Osteocyte (in vitro differentiated cells): ENCODE results near the gene METRNL. TPM values are rescaled to one million over a fixed set of nuclear protein-coding genes. Genes with fewer than 3 reads are reported as not detected.

Source experiments
- DNase-seq: peaks from one replicate; pipeline ENCODE4 v3.0.0; 2021; ENCODE audit warnings: mixed read lengths; ENCODE audit not compliant: unreplicated experiment; ENCODE audit errors: extremely low spot score
- H3K27ac Mint-ChIP-seq: one replicate; pipeline ENCODE4 v1.8.0; 2021; ENCODE audit warnings: mild to moderate bottlenecking, mixed read lengths; ENCODE audit not compliant: unreplicated experiment
- H3K27me3 Mint-ChIP-seq: one replicate; pipeline ENCODE4 v1.8.0; 2021; ENCODE audit warnings: mixed read lengths; ENCODE audit not compliant: unreplicated experiment
- H3K36me3 Mint-ChIP-seq: one replicate; pipeline ENCODE4 v1.8.0; 2021; ENCODE audit warnings: mixed read lengths; ENCODE audit not compliant: unreplicated experiment
- H3K4me1 Mint-ChIP-seq: one replicate; pipeline ENCODE4 v1.8.0; 2021; ENCODE audit warnings: mixed read lengths; ENCODE audit not compliant: unreplicated experiment
- H3K4me3 Mint-ChIP-seq: one replicate; pipeline ENCODE4 v1.8.0; 2021; ENCODE audit warnings: mild to moderate bottlenecking, moderate library complexity, mixed read lengths; ENCODE audit not compliant: unreplicated experiment
- H3K9me3 Mint-ChIP-seq: one replicate; pipeline ENCODE4 v1.8.0; 2021; ENCODE audit warnings: mixed read lengths; ENCODE audit not compliant: unreplicated experiment
- CTCF ChIP-seq: fragments of 200-600 bp; sonication (generic); IDR thresholded peaks from 2 replicates; pipeline ENCODE4 v1.5.0; 2021; ENCODE audit warnings: antibody characterized with exemption, mild to moderate bottlenecking, moderate library complexity
- total RNA-seq: library from RNA; stranded (reverse); gene quantifications from 2 replicates; pipeline ENCODE4 v1.2.1, GENCODE V29; 2021

The METRNL gene
- total RNA-seq, 1 donor from 2014 or later: 214 TPM

GRCh38 chr17:83091257-83092141, 12.1 kb downstream of the METRNL start:
- no peak for DNase-seq
- H3K36me3 Mint-ChIP-seq: peaks cover 29% of the 10 kb centered on the region
- TF ChIP-seq CTCF: no peak

GRCh38 chr17:83092186-83092585, 12.8 kb downstream of the METRNL start:
- Mint-ChIP-seq H3K4me3 (no peak overlapping the region), H3K4me1 (peaks cover 33% of the 10 kb centered on the region), H3K27ac (no peak overlapping the region), H3K27me3 (no peaks in the 10 kb centered on the region), H3K36me3 (peaks cover 30% of the 10 kb centered on the region), H3K9me3 (no peaks in the 10 kb centered on the region)
- DNase-seq: no peak
- no peak for TF ChIP-seq CTCF

More at GRCh38 chr17:83091257-83092141, 12.1 kb downstream of the METRNL start:
- Mint-ChIP-seq H3K27ac (peak overlapping the region; percentile 39), H3K4me3 (no peak overlapping the region), H3K27me3 (no peaks in the 10 kb centered on the region), H3K9me3 (no peaks in the 10 kb centered on the region), H3K4me1 (peaks cover 32% of the 10 kb centered on the region)

GRCh38 chr17:83092931-83093330, 13.5 kb downstream of the METRNL start:
- H3K4me1 Mint-ChIP-seq: peaks cover 35% of the 10 kb centered on the region
- no peak for TF ChIP-seq CTCF
- no peak overlapping the region for H3K27ac Mint-ChIP-seq
- peaks cover 29% of the 10 kb centered on the region for H3K36me3 Mint-ChIP-seq
- no peak for DNase-seq
- H3K4me3 Mint-ChIP-seq: no peak overlapping the region
- no peaks in the 10 kb centered on the region for H3K27me3 Mint-ChIP-seq
- H3K9me3 Mint-ChIP-seq: no peaks in the 10 kb centered on the region

- TF ChIP-seq CTCF: no peak
- Mint-ChIP-seq H3K4me3 (no peak overlapping the region), H3K4me1 (peaks cover 36% of the 10 kb centered on the region), H3K9me3 (no peaks in the 10 kb centered on the region), H3K27me3 (no peaks in the 10 kb centered on the region), H3K36me3 (peaks cover 26% of the 10 kb centered on the region), H3K27ac (no peak overlapping the region)
- no peak for DNase-seq
Observed at GRCh38 chr17:83093506-83093905, 14.1 kb downstream of the METRNL start.

- H3K4me1 Mint-ChIP-seq: peaks cover 37% of the 10 kb centered on the region
- peaks cover 26% of the 10 kb centered on the region for H3K36me3 Mint-ChIP-seq
- H3K4me3 Mint-ChIP-seq: no peak overlapping the region
- H3K27me3 Mint-ChIP-seq: no peaks in the 10 kb centered on the region
- no peaks in the 10 kb centered on the region for H3K9me3 Mint-ChIP-seq
- no peak for DNase-seq
- no peak for TF ChIP-seq CTCF
- no peak overlapping the region for H3K27ac Mint-ChIP-seq
Observed at GRCh38 chr17:83094291-83094690, 14.9 kb downstream of the METRNL start.
